GM18511 (cell line): ENCODE data around the gene CLEC18C.
"Not testable (repeated sequence)": the region's sequence is repeated elsewhere in the genome, so short reads cannot be mapped to it uniquely, and the experiment has no call there.

Experiments used
- ATAC-seq: cut with Tn5 transposase; IDR thresholded peaks from one replicate; pipeline ENCODE4 v1.9.1; 2021; ENCODE audit warnings: mild to moderate bottlenecking, moderate library complexity; ENCODE audit not compliant: unreplicated experiment

The CLEC18C gene

GRCh38 chr16:70158261-70158939 lies 15.2 kb upstream of the CLEC18C start:
- ATAC-seq, result no peak

- no peak for ATAC-seq
Observed at GRCh38 chr16:70159355-70160348, 13.9 kb upstream of the CLEC18C start.

- no peak for ATAC-seq
Observed at GRCh38 chr16:70160388-70160787, 13.2 kb upstream of the CLEC18C start.

- no peak for ATAC-seq
Observed at GRCh38 chr16:70160821-70161220, 12.8 kb upstream of the CLEC18C start.

- no peak for ATAC-seq
Observed at GRCh38 chr16:70161350-70161749, 12.2 kb upstream of the CLEC18C start.

GRCh38 chr16:70162041-70162451 lies 11.5 kb upstream of the CLEC18C start:
- ATAC-seq, result no peak

GRCh38 chr16:70163596-70163995 lies 10.0 kb upstream of the CLEC18C start:
- ATAC-seq, result no peak

GRCh38 chr16:70166688-70167087 lies 6.9 kb upstream of the CLEC18C start:
- ATAC-seq, result not testable (repeated sequence)

GRCh38 chr16:70173916-70174315 lies 329 bp downstream of the CLEC18C start:
- ATAC-seq, result not testable (repeated sequence)

- not testable (repeated sequence) for ATAC-seq
Observed at GRCh38 chr16:70174387-70174932, 873 bp downstream of the CLEC18C start.

- ATAC-seq, result not testable (repeated sequence)
Observed at GRCh38 chr16:70187858-70188607, 14.4 kb downstream of the CLEC18C start.

- ATAC-seq, result not testable (repeated sequence)
Observed at GRCh38 chr16:70188608-70188915, 15.0 kb downstream of the CLEC18C start.

- not testable (repeated sequence) for ATAC-seq
Observed at GRCh38 chr16:70190574-70190973, 17.0 kb downstream of the CLEC18C start.

GRCh38 chr16:70196683-70197300 lies 23.2 kb downstream of the CLEC18C start:
- ATAC-seq, result not testable (repeated sequence)

GRCh38 chr16:70197611-70198010 lies 24.0 kb downstream of the CLEC18C start:
- ATAC-seq, result not testable (repeated sequence)

- not testable (repeated sequence) for ATAC-seq
Observed at GRCh38 chr16:70198230-70198629, 24.6 kb downstream of the CLEC18C start.

- ATAC-seq, result not testable (repeated sequence)
Observed at GRCh38 chr16:70198666-70199065, 25.1 kb downstream of the CLEC18C start.

GRCh38 chr16:70199170-70199569 lies 25.6 kb downstream of the CLEC18C start:
- not testable (repeated sequence) for ATAC-seq

- ATAC-seq, result not testable (repeated sequence)
Observed at GRCh38 chr16:70200063-70200462, 26.5 kb downstream of the CLEC18C start.

GRCh38 chr16:70203508-70203907 lies 29.9 kb downstream of the CLEC18C start:
- not testable (repeated sequence) for ATAC-seq
